HepG2 (cell line): ENCODE data around the gene FAM210A. TPM values are rescaled to one million over a fixed set of nuclear protein-coding genes. Genes with fewer than 3 reads are reported as not detected.

ENCODE experiments used
- ATAC-seq: fragments of 200-7000 bp; cut with Tn5 transposase; 3 replicates; pipeline ENCODE4 v1.9.1; 2020; ENCODE audit warnings: mild to moderate bottlenecking, moderate library complexity
- BruUV-seq: library from RNA; stranded (reverse); fragments of 400-500 nt; replicated peaks from 2 replicates; lab custom pipeline; 2021; lab: Mats Ljungman, UMichigan
- CTCF ChIA-PET: fragments of 300-600 bp; formaldehyde crosslinking; extraction: SDS; loops from one replicate; lab custom pipeline; 2021; ENCODE audit warnings: low total read pairs, inconsistent platforms, low intra/inter-chr PET ratio; lab: Yijun Ruan, JAX
- POLR2A ChIA-PET: fragments of 350-600 bp; sonication (Branson Sonifier 250); formaldehyde crosslinking; loops from one replicate; lab custom pipeline; 2020; ENCODE audit warnings: antibody characterized with exemption, inconsistent platforms; lab: Yijun Ruan, JAX
- DNase-seq: peaks from one replicate; pipeline ENCODE4 v3.0.0-alpha.2; 2015; ENCODE audit warnings: low spot score
- FAIRE-seq: peaks from 3 replicates; lab custom pipeline; 2011; peaks lifted over from hg19 to GRCh38; lab: Jason Lieb, UNC
- H2AFZ ChIP-seq: one replicate; pipeline ENCODE4 v1.6.1; 2011; ENCODE audit warnings: low read length, inconsistent platforms
- H3K27ac ChIP-seq: fragments of 300-600 bp; 3 replicates; pipeline ENCODE4 v1.8.0; 2011; ENCODE audit warnings: mixed run types, mild to moderate bottlenecking, mixed read lengths, low read length, inconsistent platforms; ENCODE audit not compliant: insufficient read depth; ENCODE audit errors: extremely low read length
- H3K27me3 ChIP-seq, 2 experiments: fragments of 200-600 bp in 1 of 2; 2 replicates in 1 of 2; 3 replicates in 1 of 2; pipeline versions ENCODE4 v1.6.0 to v1.8.0; 2011; ENCODE audit warnings: low read length in 2 of 2, mild to moderate bottlenecking in 2 of 2, moderate library complexity in 2 of 2, inconsistent platforms in 1 of 2; ENCODE audit not compliant: insufficient read depth in 2 of 2, control insufficient read depth in 1 of 2
- H3K36me3 ChIP-seq, 2 experiments: fragments of 200-600 bp in 1 of 2; replicated peaks in 1 of 2; 2 replicates in 1 of 2; 3 replicates in 1 of 2; pipeline versions ENCODE4 v1.5.1 to v1.8.0; 2011; ENCODE audit warnings: low read length in 2 of 2, inconsistent platforms in 1 of 2; ENCODE audit not compliant: insufficient read depth in 2 of 2, control insufficient read depth in 1 of 2
- H3K4me1 ChIP-seq: 2 replicates; pipeline ENCODE4 v1.5.1; 2012; ENCODE audit warnings: low read length, inconsistent platforms; ENCODE audit not compliant: insufficient read depth
- H3K4me2 ChIP-seq: 2 replicates; pipeline ENCODE4 v1.6.0; 2011; ENCODE audit warnings: low read depth, low read length, inconsistent platforms
- H3K4me3 ChIP-seq, 3 experiments: fragments of 200-600 bp in 1 of 3; sonication (generic), shearing (Covaris generic) in 1 of 3; replicated peaks in 1 of 3; 2 replicates each; pipeline ENCODE4 v1.5.1; 2011 to 2016; ENCODE audit warnings: low read length in 3 of 3, inconsistent platforms in 2 of 3, low read depth in 2 of 3, mild to moderate bottlenecking in 2 of 3, control low read depth in 1 of 3, mixed read lengths in 1 of 3; ENCODE audit not compliant: insufficient read depth in 1 of 3
- H3K79me2 ChIP-seq: one replicate; pipeline ENCODE4 v1.6.1; 2011; ENCODE audit warnings: low read length, inconsistent platforms; ENCODE audit not compliant: insufficient read depth
- H3K9ac ChIP-seq: 2 replicates; pipeline ENCODE4 v1.6.0; 2011; ENCODE audit warnings: mild to moderate bottlenecking, low read depth, low read length, inconsistent platforms; ENCODE audit not compliant: insufficient read depth
- H3K9me3 ChIP-seq: 2 replicates; pipeline ENCODE4 v1.5.1; 2012; ENCODE audit warnings: mild to moderate bottlenecking, low read length
- H4K20me1 ChIP-seq: 2 replicates; pipeline ENCODE4 v1.6.0; 2011; ENCODE audit warnings: inconsistent platforms, mild to moderate bottlenecking, low read length, moderate library complexity; ENCODE audit not compliant: insufficient read depth
- AGO2 ChIP-seq: fragments of 200-400 bp; formaldehyde crosslinking; optimal IDR thresholded peaks from 2 replicates; pipeline ENCODE3; 2017; ENCODE audit warnings: mild to moderate bottlenecking, low read depth, low read length, moderate library complexity
- GMEB1 ChIP-seq: sonication (generic); formaldehyde crosslinking; IDR thresholded peaks from 2 replicates; pipeline ENCODE4 v1.5.1; 2020; ENCODE audit warnings: missing genetic modification reagents, mild to moderate bottlenecking, borderline replicate concordance
- HIC2 ChIP-seq: sonication (generic); formaldehyde crosslinking; IDR thresholded peaks from 2 replicates; pipeline ENCODE4 v1.9.0; 2022; ENCODE audit warnings: low read depth, missing genetic modification reagents
- JUNB ChIP-seq: sonication (generic); formaldehyde crosslinking; IDR thresholded peaks from 2 replicates; pipeline ENCODE4 v1.8.0; 2022; ENCODE audit warnings: missing genetic modification reagents, mild to moderate bottlenecking, borderline replicate concordance
- LRRFIP1 ChIP-seq: sonication (generic); formaldehyde crosslinking; conservative IDR thresholded peaks from 2 replicates; pipeline ENCODE4 v1.4.0; 2020; ENCODE audit warnings: missing genetic modification reagents
- NR2F2 ChIP-seq: IDR thresholded peaks from 2 replicates; pipeline ENCODE4 v1.6.1; 2012; ENCODE audit warnings: low read depth, inconsistent platforms, borderline replicate concordance
- REXO4 ChIP-seq: sonication (generic); formaldehyde crosslinking; IDR thresholded peaks from 2 replicates; pipeline ENCODE4 v1.8.0; 2022; ENCODE audit warnings: missing genetic modification reagents, mild to moderate bottlenecking, borderline replicate concordance
- SSRP1 ChIP-seq: IDR thresholded peaks from 2 replicates; pipeline ENCODE4 v1.6.1; 2016; ENCODE audit warnings: control low read depth
- ZBTB38 ChIP-seq: sonication (generic); formaldehyde crosslinking; IDR thresholded peaks from 2 replicates; pipeline ENCODE4 v1.5.1; 2020; ENCODE audit warnings: mild to moderate bottlenecking, missing genetic modification reagents
- ZBTB42 ChIP-seq: sonication (generic); formaldehyde crosslinking; IDR thresholded peaks from 2 replicates; pipeline ENCODE4 v1.5.0; 2020; ENCODE audit warnings: mild to moderate bottlenecking, missing genetic modification reagents
- ZFP90 ChIP-seq: sonication (generic); formaldehyde crosslinking; IDR thresholded peaks from 2 replicates; pipeline ENCODE4 v1.8.0; 2022; ENCODE audit warnings: missing genetic modification reagents, mild to moderate bottlenecking, inconsistent platforms, borderline replicate concordance
- ZNF256 ChIP-seq: sonication (generic); formaldehyde crosslinking; conservative IDR thresholded peaks from 2 replicates; pipeline ENCODE4 v1.4.0; 2020; ENCODE audit warnings: missing genetic modification reagents
- ZNF260 ChIP-seq: sonication (generic); formaldehyde crosslinking; IDR thresholded peaks from 2 replicates; pipeline ENCODE4 v1.4.0; 2020; ENCODE audit warnings: missing genetic modification reagents, low read depth, mild to moderate bottlenecking, borderline replicate concordance
- ZNF329 ChIP-seq: sonication (generic); formaldehyde crosslinking; IDR thresholded peaks from 2 replicates; pipeline ENCODE4 v1.9.0; 2021; ENCODE audit warnings: low read depth, mild to moderate bottlenecking, missing genetic modification reagents
- ZNF660 ChIP-seq: sonication (generic); formaldehyde crosslinking; IDR thresholded peaks from 2 replicates; pipeline ENCODE4 v1.5.1; 2020; ENCODE audit warnings: mild to moderate bottlenecking, low read depth, missing genetic modification reagents, borderline replicate concordance
- ZNF75D ChIP-seq: sonication (generic); formaldehyde crosslinking; IDR thresholded peaks from 2 replicates; pipeline ENCODE4 v1.8.1; 2023; ENCODE audit warnings: missing genetic modification reagents, mild to moderate bottlenecking, borderline replicate concordance
- ZNF816 ChIP-seq: sonication (generic); formaldehyde crosslinking; IDR thresholded peaks from 2 replicates; pipeline ENCODE4 v1.8.0; 2022; ENCODE audit warnings: missing genetic modification reagents, mild to moderate bottlenecking, borderline replicate concordance
- ZSCAN21 ChIP-seq: sonication (generic); formaldehyde crosslinking; IDR thresholded peaks from 2 replicates; pipeline ENCODE4 v1.8.0; 2022; ENCODE audit warnings: mild to moderate bottlenecking, missing genetic modification reagents, moderate library complexity, borderline replicate concordance
- WGBS: methylation state at CpG from one replicate; pipeline ENCODE4 v1.1.6; 2017; ENCODE audit warnings: low lambda C conversion rate; 5-methylcytosine and 5-hydroxymethylcytosine counted together
- in situ Hi-C: cut with HindIII; loops from 2 replicates; pipeline ENCODE4 v1.10.0; 2017; ENCODE audit warnings: low pct_unique_long_range_greater_than_20kb; ENCODE audit not compliant: extremely low pct_ligation_motif_present
- intact Hi-C: fragments of 100-400 bp; cut with micrococcal nuclease; formaldehyde crosslinking; loops from one replicate; pipeline ENCODE4 v1.10.0; 2022; ENCODE audit not compliant: unreplicated experiment
- polyA plus RNA-seq, 8 experiments: library from polyadenylated mRNA; depleted of rRNA in 3 of 8; stranded (reverse) in 7 of 8; unstranded in 1 of 8; fragments of >200 nt; fragmentation: Illumina TruSeq in 4 of 8; extraction: Trizol in 4 of 8; gene quantifications; 2 replicates each; pipeline versions ENCODE4 v1.2.1 to v1.2.3, GENCODE V29; 2011 to 2016; ENCODE audit warnings: low read depth in 4 of 8, missing spikeins in 1 of 8, mixed read lengths in 1 of 8; ENCODE audit not compliant: insufficient read depth in 1 of 8
- total RNA-seq, 5 experiments: library from RNA; depleted of rRNA; stranded (reverse); fragments of >200 nt; fragmentation: Illumina TruSeq; extraction: Trizol; gene quantifications; 2 replicates each; pipeline ENCODE4 v1.2.3, GENCODE V29; 2016; ENCODE audit warnings: low read depth in 1 of 5

FAM210A gene
- total and polyA plus RNA-seq, 2 of the 13 experiments (the other 11 are each of a cell fraction or from before 2014, with no cell fraction given), result 33.2 to 37.5 TPM

- WGBS, result 89% methylated on average over 4 of the region's 4 CpGs
- BruUV-seq, result no TSS peak
- intact Hi-C loops, result loop anchor here (10.0 kb wide), 2 partner anchors 382 to 502 kb away; partner anchors contain the start of gene LDLRAD4
- DNase-seq, result no peak
- ATAC-seq, result no peak
- H3K27me3 ChIP-seq, result no peaks in the 10 kb centered on the region
- H2AFZ ChIP-seq, result no peak overlapping the region
- H3K36me3 ChIP-seq, result peaks cover 1 to 19% of the 10 kb centered on the region in 2 experiments; a peak in 1 of 5 replicates
- no peak for FAIRE-seq
- ChIA-PET POLR2A (no interaction called here), CTCF (no interaction called here)
- peaks cover 8% of the 10 kb centered on the region for H3K9me3 ChIP-seq
- TF ChIP-seq ZNF260 (CRISPR knock-in tag) (no peak), ZNF329 (no peak), HIC2 (no peak), ZNF816 (CRISPR knock-in tag) (no peak), ZNF660 (CRISPR knock-in tag) (no peak), JUNB (CRISPR knock-in tag) (no peak), AGO2 (no peak), LRRFIP1 (CRISPR knock-in tag) (no peak), GMEB1 (CRISPR knock-in tag) (no peak), ZSCAN21 (no peak), ZBTB38 (CRISPR knock-in tag) (no peak), NR2F2 (no peak), SSRP1 (CRISPR knock-in tag) (no peak), ZBTB42 (CRISPR knock-in tag) (no peak), ZNF256 (no peak), REXO4 (no peak), ZFP90 (no peak), ZNF75D (CRISPR knock-in tag) (no peak)
- H3K79me2 ChIP-seq, result peaks cover 99% of the 10 kb centered on the region
- H3K4me1 ChIP-seq, result peaks cover 74% of the 10 kb centered on the region
- H3K4me2 ChIP-seq, result no peak overlapping the region
- H3K9ac ChIP-seq, result no peak overlapping the region
- H3K4me3 ChIP-seq, result no peak overlapping the region
- in situ Hi-C loops, result no loop called here
- H4K20me1 ChIP-seq, result peaks cover 67% of the 10 kb centered on the region
- no peak overlapping the region for H3K27ac ChIP-seq
These were observed 9.4 kb downstream of the FAM210A start for GRCh38 chr18:13716916-13717315.
